CD4-positive, alpha-beta T cell treated with Interleukin-1 beta for 1 hour (primary cell): ENCODE data around the gene CUEDC1.
A peak's percentile ranks its signal among the peaks of the same experiment; 100 is the strongest.
"Not testable (repeated sequence)": the region's sequence is repeated elsewhere in the genome, so short reads cannot be mapped to it uniquely, and the experiment has no call there.

Source experiments
- DNase-seq, 2 donors: peaks; one replicate each; pipeline ENCODE4 v3.0.0-alpha.2; 2020 to 2022

CUEDC1 gene

GRCh38 chr17:57984936-57985674 lies 29.9 kb upstream of the CUEDC1 start:
- DNase-seq, result no peak

DNA sequence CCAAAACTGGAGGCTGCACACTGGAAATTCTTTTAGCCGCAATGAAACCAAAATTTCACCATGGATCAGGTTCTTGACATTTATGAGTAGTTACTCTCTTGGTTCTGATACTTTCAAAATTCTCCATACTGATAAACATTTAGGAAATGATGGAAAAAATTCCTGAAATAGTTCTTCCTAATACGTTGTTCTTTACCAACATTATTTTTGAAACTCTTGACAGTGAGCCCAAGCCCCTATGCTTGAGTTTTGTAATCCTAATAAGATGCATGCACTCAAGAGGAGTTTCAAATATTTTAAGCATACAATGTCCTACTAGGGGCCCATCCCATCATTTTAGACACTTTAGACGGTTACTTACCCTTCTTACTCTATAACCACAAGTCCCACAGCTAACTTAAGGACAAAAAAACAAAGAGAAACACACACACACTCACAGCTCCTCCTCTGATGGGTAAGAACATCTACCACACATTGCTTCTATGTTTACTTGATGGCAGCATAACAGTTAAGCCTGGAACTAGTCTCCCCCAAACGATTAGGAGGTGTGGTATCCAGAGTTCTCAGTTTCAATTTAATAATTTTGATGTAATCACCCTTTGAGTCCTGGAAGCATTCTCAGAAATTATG lies 29.2 kb upstream of the CUEDC1 start:
- DNase-seq, result no peak

DNA sequence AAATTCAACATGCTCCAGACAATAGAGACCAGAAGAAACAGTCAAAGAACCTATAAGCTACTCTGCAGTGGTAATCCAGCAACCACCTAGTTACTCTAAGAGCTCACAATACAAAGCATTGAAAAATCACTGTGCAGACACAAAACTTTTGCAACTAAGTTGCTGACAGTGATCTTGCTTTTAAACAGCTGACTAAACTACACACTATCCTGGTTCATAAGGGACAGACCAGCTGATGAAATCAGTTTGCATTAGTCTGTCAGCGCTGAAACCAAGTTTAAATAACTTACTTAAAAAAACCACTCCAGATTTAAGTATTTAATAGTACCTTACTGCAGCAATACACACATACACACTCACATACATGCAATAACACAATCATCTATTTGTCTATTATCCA lies 28.2 kb upstream of the CUEDC1 start:
- no peak for DNase-seq

GRCh38 chr17:57982452-57983170 lies 27.4 kb upstream of the CUEDC1 start:
- peak in 1 of 2 donors; percentile 39 for DNase-seq

GRCh38 chr17:57980522-57980921 lies 25.3 kb upstream of the CUEDC1 start:
- no peak for DNase-seq

- no peak for DNase-seq
Measured at GRCh38 chr17:57979076-57979475, 23.9 kb upstream of the CUEDC1 start.

DNA sequence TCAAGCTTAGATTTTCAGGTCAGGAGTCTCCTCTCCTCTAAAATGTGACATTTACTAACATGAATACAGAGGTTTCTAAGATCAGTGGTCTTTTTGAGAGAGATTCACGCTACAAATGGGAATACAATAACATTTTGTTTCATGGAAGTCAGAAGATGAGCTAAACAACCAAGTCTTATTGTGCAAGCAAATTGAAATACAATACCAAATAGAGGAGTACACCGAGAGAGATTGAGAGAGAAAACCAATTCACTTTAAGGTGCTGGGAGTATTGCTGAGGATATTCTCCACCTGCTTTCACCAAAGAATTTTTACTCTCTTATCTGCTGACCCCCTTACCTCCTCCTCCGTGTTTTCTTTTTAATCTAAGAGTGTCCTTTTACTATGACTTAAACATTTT lies 21.4 kb upstream of the CUEDC1 start:
- DNase-seq, result no peak

DNA sequence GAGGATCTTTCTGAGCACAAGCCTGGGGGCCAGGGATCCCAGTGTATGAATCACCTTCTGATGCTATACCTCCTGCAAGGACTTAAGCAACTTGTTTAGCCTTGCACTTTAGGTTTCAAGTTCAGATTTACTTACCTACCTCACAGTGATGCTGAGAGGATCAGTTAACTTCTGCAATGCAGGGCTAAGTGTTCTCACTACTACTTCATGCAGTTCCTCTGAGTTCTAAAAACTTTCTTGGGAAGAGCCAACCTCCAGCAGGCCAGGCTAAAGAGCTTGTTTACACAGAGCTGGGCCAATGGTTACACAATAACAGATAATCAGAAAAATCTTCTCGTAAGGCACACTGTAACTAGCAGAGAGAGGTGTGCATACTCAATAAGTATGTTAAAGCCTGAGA lies 19.8 kb upstream of the CUEDC1 start:
- DNase-seq, result no peak

DNA sequence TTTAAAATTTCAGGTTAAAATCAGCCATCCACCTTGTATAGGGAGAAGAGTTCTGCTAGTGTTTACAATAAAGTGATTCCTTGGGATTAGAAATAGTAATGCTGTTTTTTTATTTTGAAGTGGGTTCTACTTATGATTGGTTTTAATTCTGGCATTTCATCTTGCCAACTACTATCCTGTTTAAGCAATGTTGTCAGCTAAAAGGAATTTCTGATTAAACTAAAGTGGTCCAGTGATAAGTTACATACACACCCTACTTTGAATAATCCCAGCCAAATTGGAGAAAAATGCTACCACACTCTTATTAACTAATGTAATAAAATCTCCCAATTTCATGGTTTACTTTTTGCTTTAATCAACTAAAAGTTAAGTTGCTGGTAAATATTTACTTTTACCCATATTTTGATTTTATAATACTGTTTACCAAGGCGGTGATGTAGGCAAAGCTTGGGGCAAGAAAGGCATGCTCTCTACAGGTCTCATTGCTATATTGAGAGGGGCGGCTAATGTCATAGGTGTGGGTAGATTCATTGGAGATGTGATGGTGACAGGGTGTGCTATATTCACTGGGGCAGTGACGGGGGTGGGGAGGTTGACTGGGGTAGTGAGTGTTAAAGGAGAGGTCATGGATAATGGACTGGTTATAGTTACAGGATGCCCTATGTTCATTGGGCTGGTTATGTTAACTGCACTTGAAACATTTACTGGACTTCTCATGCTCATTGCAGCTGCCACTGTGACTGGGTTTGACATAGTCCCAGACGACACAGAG lies 19.0 kb upstream of the CUEDC1 start:
- not testable (repeated sequence) for DNase-seq

DNA sequence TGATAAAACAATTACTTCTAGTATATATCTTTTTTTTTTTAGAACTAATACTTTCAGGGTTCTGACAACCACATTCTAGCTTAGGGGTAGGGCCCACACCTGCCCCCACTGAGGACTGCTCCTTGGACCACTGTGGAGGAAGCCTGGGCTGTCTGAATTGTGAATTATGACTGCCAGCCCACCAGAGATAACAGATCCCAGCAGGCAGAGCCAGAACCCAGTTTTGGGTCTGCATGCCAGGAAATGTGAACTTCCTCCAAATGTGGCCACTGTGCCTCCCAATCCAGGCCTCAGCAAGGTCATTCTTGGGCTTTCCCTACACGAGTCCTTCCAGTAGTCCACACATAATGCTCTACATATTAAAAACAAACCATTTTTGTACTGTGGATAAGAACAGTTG lies 16.9 kb upstream of the CUEDC1 start:
- DNase-seq, result no peak

GRCh38 chr17:57971572-57971971 lies 16.4 kb upstream of the CUEDC1 start:
- DNase-seq, result no peak

GRCh38 chr17:57970710-57971109 lies 15.5 kb upstream of the CUEDC1 start:
- no peak for DNase-seq

- DNase-seq, result no peak
Measured at GRCh38 chr17:57968456-57968855, 13.2 kb upstream of the CUEDC1 start.

- no peak for DNase-seq
Measured at GRCh38 chr17:57966875-57967274, 11.7 kb upstream of the CUEDC1 start.

GRCh38 chr17:57966246-57966645 lies 11.0 kb upstream of the CUEDC1 start:
- no peak for DNase-seq

DNA sequence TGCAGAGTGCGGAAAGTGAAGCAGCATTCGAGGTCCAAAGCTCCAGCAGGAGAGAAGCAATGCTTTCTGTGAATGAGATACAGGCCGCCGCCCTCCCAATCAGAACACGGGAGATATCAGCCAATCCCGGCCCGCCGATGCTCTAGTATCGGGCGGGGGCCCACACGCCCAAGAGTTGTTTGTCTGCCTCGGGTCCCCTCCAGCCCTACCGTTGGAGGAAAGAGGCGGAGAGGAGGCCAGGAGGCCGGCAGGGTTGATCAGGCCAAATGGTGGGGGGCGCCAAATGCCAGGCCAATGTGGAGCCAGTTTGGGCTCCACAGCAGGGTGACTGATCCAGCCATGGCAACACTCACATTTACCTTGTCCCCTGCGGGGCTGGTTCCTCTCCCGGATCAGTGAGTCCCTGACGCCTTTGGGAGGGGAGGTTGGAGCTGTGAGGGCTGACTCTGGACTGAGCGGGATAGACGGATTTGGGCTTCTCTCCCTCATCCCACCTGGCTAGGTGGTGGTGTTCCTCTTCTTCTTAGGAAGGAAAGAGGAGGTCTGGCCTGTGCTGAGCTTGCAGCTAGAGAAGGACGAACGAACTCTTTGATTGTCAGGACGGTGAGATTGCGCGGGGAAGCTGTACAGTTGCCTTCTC lies 10.4 kb upstream of the CUEDC1 start:
- DNase-seq, result no peak

- DNase-seq, result no peak
Measured at GRCh38 chr17:57963149-57963511, 7.9 kb upstream of the CUEDC1 start.

GRCh38 chr17:57962279-57963148 lies 7.3 kb upstream of the CUEDC1 start:
- DNase-seq, result no peak

GRCh38 chr17:57959929-57960328 lies 4.7 kb upstream of the CUEDC1 start:
- no peak for DNase-seq

DNA sequence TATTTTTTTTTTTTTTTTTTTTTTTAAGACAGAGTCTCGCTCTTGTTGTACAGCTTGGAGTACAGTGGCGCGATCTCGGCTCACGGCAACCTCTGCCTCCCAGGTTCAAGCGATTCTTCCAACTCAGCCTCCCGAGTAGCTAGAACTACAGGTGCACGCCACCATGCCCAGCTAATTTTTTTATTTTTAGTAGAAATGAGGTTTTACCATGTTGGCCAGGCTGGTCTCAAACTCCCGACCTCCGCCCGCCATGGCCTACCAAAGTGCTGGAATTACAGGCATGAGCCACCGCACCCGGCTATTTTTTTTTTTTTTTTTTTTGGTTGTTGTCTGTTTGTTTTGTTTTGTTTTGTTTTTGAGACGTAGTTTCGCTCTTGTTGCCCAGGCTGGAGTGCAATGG lies 3.2 kb upstream of the CUEDC1 start:
- DNase-seq, result not testable (repeated sequence)

DNA sequence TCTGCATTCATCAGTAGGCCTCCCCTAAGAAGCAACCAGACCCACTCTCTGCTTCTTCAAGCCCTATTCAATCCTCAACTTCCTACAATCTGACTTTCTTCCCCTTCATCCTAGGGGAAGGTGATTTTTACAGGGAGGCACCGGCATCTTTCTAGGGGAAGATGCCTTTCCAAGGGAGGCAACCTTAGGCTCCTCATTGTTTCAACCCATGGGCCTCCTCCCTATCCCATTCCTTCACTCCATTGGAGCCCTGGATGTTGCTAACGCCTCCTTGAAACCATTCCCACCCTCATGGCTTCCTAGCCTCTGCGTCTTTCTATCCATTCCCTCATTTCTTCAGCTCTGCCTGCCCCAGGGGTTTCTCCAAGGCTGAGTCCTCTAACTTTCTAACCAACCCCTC lies 2.7 kb upstream of the CUEDC1 start:
- no peak for DNase-seq
